Gastrocnemius medialis (tissue), 4 donors: ENCODE data around the gene CHN2. TPM values are rescaled to one million over a fixed set of nuclear protein-coding genes. Genes with fewer than 3 reads are reported as not detected.
A peak's percentile ranks its signal among the peaks of the same experiment; 100 is the strongest.

Experiments
- ATAC-seq, 2 donors: fragments of 150-250 bp; one replicate each; pipeline ENCODE4 v1.9.1; 2016
- DNase-seq, 2 donors: peaks; one replicate each; pipeline ENCODE4 v3.0.0-alpha.2; 2019
- H3K27ac ChIP-seq, 4 donors: fragments of 200-600 bp; sonication (generic); 1 replicate in 1 of 4; 2 replicates in 3 of 4; pipeline ENCODE4 v1.5.1; 2016 to 2018; ENCODE audit warnings: mild to moderate bottlenecking in 2 of 4, moderate library complexity in 1 of 4
- H3K27me3 ChIP-seq, 3 donors: fragments of 200-600 bp; sonication (generic) in 2 of 3; 1 replicate in 1 of 3; 2 replicates in 2 of 3; pipeline versions ENCODE4 v1.5.1 to v1.6.0; 2016 to 2019; ENCODE audit warnings: mild to moderate bottlenecking in 1 of 3, moderate library complexity in 1 of 3
- H3K36me3 ChIP-seq, 2 donors: fragments of 200-600 bp; sonication (generic) in 1 of 2; one replicate each; pipeline ENCODE4 v1.5.1; 2017 to 2018
- H3K4me1 ChIP-seq, 2 donors: fragments of 200-600 bp; sonication (generic) in 1 of 2; one replicate each; pipeline ENCODE4 v1.5.1; 2016 to 2017; ENCODE audit warnings: mild to moderate bottlenecking in 2 of 2
- H3K4me3 ChIP-seq, 4 donors: fragments of 200-600 bp; sonication (generic) in 3 of 4; 1 replicate in 1 of 4; 2 replicates in 3 of 4; pipeline ENCODE4 v1.5.1; 2016 to 2019; ENCODE audit warnings: mild to moderate bottlenecking in 2 of 4
- H3K9me3 ChIP-seq, 3 donors: fragments of 200-600 bp; sonication (generic) in 2 of 3; 1 replicate in 1 of 3; 2 replicates in 2 of 3; pipeline ENCODE4 v1.5.1; 2016 to 2019
- POLR2A ChIP-seq, 2 donors: fragments of 450-650 bp; IDR thresholded peaks; one replicate each; pipeline ENCODE4 v1.6.1; 2017; ENCODE audit warnings: antibody characterized with exemption in 2 of 2, mild to moderate bottlenecking in 2 of 2, moderate library complexity in 2 of 2
- in situ Hi-C, 4 donors: fragments of 200-750 bp; cut with MboI; loops; one replicate each; pipeline versions ENCODE4 v1.15.0 to v1.8.0; 2017; ENCODE audit warnings: low sequenced_read_pairs in 4 of 4
- intact Hi-C: fragments of 100-400 bp; cut with DNase I; formaldehyde crosslinking; loops from one replicate; pipeline ENCODE4 v1.15.1; 2023; ENCODE audit warnings: low total_unique reads
- total RNA-seq, 4 donors: library from RNA; depleted of rRNA; stranded (reverse); fragments of >200 nt; gene quantifications; one replicate each; pipeline versions ENCODE4 v1.1.0 to v1.2.3, GENCODE V29; 2016
- TF ChIP-seq, protein P1 (sequence below), 5 experiments: fragments of 450-650 bp in 3 of 5; fragments of 200-600 bp in 2 of 5; sonication (generic) in 2 of 5; IDR thresholded peaks in 4 of 5; conservative IDR thresholded peaks in 1 of 5; 1 replicate in 4 of 5; 2 replicates in 1 of 5; pipeline ENCODE4 v1.5.1; 2016 to 2019; ENCODE audit warnings: antibody characterized with exemption in 5 of 5, mild to moderate bottlenecking in 3 of 5, moderate library complexity in 3 of 5

Gene CHN2
- total RNA-seq, 4 donors from 2014 or later, result 5.9 to 11.3 (median 8.2) TPM

DNA sequence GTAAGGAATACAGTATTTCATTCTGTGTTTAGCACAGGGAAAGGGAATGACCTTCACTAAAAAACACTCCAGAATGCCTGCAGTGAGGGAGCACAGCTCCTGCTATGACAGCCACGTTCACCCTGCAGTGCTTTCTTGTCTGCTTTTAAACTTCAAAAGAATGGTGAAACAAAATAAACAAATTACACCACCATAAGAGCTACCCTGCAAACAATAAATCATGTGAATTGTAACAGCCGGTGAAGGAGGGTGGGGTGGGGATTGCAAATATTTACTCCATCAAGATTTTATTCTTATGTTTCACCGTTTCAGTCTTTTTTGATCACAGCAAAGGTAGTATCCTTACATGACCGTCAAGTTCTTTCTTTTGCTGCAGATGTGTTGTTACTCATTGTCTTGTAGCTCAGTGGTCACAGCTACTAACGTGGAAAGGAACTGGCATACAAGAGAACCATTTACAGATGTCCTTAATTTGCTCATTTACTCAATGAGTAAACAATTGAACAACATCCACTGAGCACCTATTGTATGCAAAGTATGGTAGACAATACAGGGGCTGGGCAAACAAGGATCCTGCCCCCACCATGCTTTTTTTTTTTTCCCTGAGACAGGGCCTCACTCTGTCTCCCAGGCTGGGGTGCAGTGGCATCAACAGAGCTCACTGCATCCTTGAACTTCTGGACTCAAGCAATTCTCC lies 4.1 kb upstream of the CHN2 start:
- in situ Hi-C loops, result loop anchor here in 3 of 4 donors (5.0 to 25.0 kb wide), 3 partner anchors 212 to 222 kb away; no protein-coding TSS in a partner anchor
- Histone ChIP-seq H3K27me3 (peaks cover 0 to 7% (median 0%) of the 10 kb centered on the region in 3 donors), H3K9me3 (no peaks in the 10 kb centered on the region), H3K4me1 (peaks cover 0 to 12% of the 10 kb centered on the region in 2 donors), H3K27ac (no peak overlapping the region), H3K4me3 (no peak overlapping the region), H3K36me3 (no peaks in the 10 kb centered on the region)
- DNase-seq (no peak), ATAC-seq (no peak)
- no peak for TF ChIP-seq POLR2A (IDR thresholded peaks at IDR 0.05)
- TF ChIP-seq, protein P1, sequence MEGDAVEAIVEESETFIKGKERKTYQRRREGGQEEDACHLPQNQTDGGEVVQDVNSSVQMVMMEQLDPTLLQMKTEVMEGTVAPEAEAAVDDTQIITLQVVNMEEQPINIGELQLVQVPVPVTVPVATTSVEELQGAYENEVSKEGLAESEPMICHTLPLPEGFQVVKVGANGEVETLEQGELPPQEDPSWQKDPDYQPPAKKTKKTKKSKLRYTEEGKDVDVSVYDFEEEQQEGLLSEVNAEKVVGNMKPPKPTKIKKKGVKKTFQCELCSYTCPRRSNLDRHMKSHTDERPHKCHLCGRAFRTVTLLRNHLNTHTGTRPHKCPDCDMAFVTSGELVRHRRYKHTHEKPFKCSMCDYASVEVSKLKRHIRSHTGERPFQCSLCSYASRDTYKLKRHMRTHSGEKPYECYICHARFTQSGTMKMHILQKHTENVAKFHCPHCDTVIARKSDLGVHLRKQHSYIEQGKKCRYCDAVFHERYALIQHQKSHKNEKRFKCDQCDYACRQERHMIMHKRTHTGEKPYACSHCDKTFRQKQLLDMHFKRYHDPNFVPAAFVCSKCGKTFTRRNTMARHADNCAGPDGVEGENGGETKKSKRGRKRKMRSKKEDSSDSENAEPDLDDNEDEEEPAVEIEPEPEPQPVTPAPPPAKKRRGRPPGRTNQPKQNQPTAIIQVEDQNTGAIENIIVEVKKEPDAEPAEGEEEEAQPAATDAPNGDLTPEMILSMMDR (IDR thresholded peaks at IDR 0.05 in 4 of 5, conservative IDR thresholded peaks at IDR 0.05 in 1 of 5), result no peak
- intact Hi-C loops, result loop anchor here (10.0 kb wide), 1 partner anchor 76 kb away; no protein-coding TSS in a partner anchor

DNA sequence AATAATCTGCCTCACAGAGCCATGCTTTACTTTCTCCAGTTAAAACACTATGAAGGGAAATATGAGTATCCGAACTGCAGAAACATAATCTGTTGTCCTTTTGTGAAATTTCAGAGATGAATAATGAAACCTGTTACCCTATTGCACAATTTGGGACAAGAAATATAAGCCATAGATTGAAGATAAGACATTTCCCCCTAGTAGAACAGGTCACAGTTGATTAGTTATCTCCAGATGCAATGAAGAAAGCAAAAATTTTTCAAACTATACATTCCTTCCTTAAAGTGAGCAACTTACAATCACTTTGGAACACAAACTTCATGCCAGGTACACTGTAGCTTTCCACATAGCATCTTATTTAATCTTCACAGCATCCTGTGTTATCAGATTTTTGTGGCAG lies 2.3 kb upstream of the CHN2 start:
- H3K36me3 ChIP-seq, result no peaks in the 10 kb centered on the region
- DNase-seq (no peak), ATAC-seq (no peak)
- H3K27me3 ChIP-seq, result peaks cover 0 to 11% (median 5%) of the 10 kb centered on the region in 3 donors
- intact Hi-C loops (loop anchor here (10.0 kb wide), 1 partner anchor 78 kb away; no protein-coding TSS in a partner anchor), in situ Hi-C loops (loop anchor here in 3 of 4 donors (5.0 to 25.0 kb wide), 3 partner anchors 210 to 220 kb away; no protein-coding TSS in a partner anchor)
- no peak overlapping the region for H3K4me3 ChIP-seq
- H3K4me1 ChIP-seq, result peaks cover 0 to 13% of the 10 kb centered on the region in 2 donors
- H3K9me3 ChIP-seq, result no peaks in the 10 kb centered on the region
- TF ChIP-seq POLR2A (IDR thresholded peaks at IDR 0.05), result no peak
- TF ChIP-seq, protein P1 (IDR thresholded peaks at IDR 0.05 in 4 of 5, conservative IDR thresholded peaks at IDR 0.05 in 1 of 5), result no peak
- no peak overlapping the region for H3K27ac ChIP-seq

DNA sequence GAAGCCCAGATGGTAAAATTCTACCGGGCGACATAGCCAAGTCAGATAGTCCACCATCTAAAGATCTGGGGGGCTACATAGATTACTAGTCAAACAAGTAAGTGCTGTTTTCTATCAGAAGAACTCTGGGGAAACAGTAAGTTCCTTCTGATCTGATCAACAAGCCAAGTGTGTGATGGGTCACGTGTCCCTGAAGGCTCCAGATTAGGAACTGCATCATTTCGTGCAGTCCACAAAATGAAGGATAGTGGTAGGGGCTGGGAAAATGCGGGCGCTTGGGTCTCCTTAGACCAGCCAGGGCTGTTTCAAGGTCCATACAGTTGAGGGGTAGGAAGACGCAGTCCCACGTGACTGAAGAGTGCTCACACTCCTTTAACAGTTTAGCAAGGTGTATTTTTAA lies 1.8 kb upstream of the CHN2 start:
- Histone ChIP-seq H3K27ac (no peak overlapping the region), H3K4me3 (no peak overlapping the region), H3K27me3 (peaks cover 0 to 11% (median 5%) of the 10 kb centered on the region in 3 donors), H3K4me1 (peaks cover 0 to 13% of the 10 kb centered on the region in 2 donors), H3K9me3 (no peaks in the 10 kb centered on the region), H3K36me3 (no peaks in the 10 kb centered on the region)
- intact Hi-C loops (loop anchor here (10.0 kb wide), 1 partner anchor 78 kb away; no protein-coding TSS in a partner anchor), in situ Hi-C loops (loop anchor here in 3 of 4 donors (5.0 to 25.0 kb wide), 3 partner anchors 209 to 219 kb away; no protein-coding TSS in a partner anchor)
- TF ChIP-seq, protein P1 (IDR thresholded peaks at IDR 0.05 in 4 of 5, conservative IDR thresholded peaks at IDR 0.05 in 1 of 5), result no peak
- TF ChIP-seq POLR2A (IDR thresholded peaks at IDR 0.05), result no peak
- no peak for DNase-seq
- ATAC-seq, result no peak

DNA sequence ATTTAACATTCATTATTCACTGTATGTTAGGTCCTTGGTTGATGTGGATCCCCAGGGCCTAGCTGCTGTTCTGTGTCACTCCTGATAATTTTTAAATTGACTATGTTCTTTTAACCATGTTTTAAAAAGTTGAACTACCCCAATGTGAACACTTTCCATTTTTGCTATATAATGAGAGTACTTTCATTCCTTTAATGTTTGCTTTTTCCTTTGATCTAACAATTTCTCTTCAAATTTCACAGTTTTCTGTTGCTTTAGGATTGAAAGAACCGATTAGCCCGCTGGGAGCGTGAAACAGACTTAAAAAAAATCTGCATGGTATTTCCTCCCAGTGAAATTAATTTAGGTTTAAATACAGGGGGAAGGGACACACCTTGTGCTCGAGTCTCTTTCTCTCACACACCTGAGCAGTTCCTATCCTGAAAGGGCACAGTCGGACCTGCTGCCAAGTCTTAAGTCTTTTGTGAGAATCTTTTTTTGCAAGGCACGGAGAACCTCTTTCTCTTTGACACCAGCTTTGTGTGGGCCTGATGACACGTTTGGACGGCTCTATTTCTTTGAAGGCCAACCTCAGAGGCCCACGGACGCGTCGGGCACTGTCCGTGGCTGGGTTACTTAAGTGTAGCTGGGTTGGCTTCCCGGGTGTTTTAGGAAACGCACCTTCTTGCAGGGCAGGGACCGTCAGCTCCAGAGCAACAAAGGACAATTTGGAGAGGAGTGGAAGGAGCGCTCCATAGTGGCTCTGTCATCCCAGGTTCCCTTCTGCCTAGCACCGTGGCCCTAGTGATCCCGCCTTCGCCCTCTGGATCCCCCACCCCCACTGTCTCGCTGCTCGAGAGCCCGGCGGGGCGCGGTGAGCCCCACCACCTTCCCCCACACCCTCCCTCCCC lies 1.0 kb upstream of the CHN2 start:
- peaks cover 0 to 11% (median 5%) of the 10 kb centered on the region in 3 donors for H3K27me3 ChIP-seq
- ATAC-seq (no peak), DNase-seq (no peak)
- no peaks in the 10 kb centered on the region for H3K9me3 ChIP-seq
- TF ChIP-seq, protein P1 (IDR thresholded peaks at IDR 0.05 in 4 of 5, conservative IDR thresholded peaks at IDR 0.05 in 1 of 5), result no peak
- no peak for TF ChIP-seq POLR2A (IDR thresholded peaks at IDR 0.05)
- H3K27ac ChIP-seq, result no peak overlapping the region
- peak overlapping the region; percentile 65 to 72 (median 68) for H3K4me3 ChIP-seq
- H3K36me3 ChIP-seq, result no peaks in the 10 kb centered on the region
- peaks cover 0 to 13% of the 10 kb centered on the region in 2 donors for H3K4me1 ChIP-seq
- in situ Hi-C loops (loop anchor here in 3 of 4 donors (5.0 to 25.0 kb wide), 3 partner anchors 209 to 219 kb away; no protein-coding TSS in a partner anchor), intact Hi-C loops (loop anchor here (10.0 kb wide), 1 partner anchor 79 kb away; no protein-coding TSS in a partner anchor)
